Right lobe of liver (tissue), 6 donors: Measurements from ENCODE around the gene MEX3A. TPM values are rescaled to one million over a fixed set of nuclear protein-coding genes. Genes with fewer than 3 reads are reported as not detected.

ENCODE experiments used
- ATAC-seq, 4 donors: fragments of 200-7000 bp; cut with Tn5 transposase; one replicate each; pipeline ENCODE4 v1.9.1; 2020; ENCODE audit warnings: mild to moderate bottlenecking in 4 of 4, moderate library complexity in 4 of 4
- DNase-seq, 3 donors: peaks; one replicate each; pipeline ENCODE4 v3.0.0-alpha.2; 2020
- H3K27ac ChIP-seq, 3 donors: fragments of 200-600 bp; one replicate each; pipeline ENCODE4 v1.8.0; 2022
- H3K27me3 ChIP-seq, 2 donors: fragments of 200-600 bp; one replicate each; pipeline ENCODE4 v1.8.0; 2022
- H3K36me3 ChIP-seq, 4 donors: fragments of 200-600 bp; sonication (generic) in 1 of 4; one replicate each; pipeline versions ENCODE4 v1.5.1 to v1.8.0; 2017 to 2022; ENCODE audit warnings: control low read depth in 1 of 4
- H3K4me1 ChIP-seq, 4 donors: fragments of 200-600 bp; sonication (generic) in 1 of 4; one replicate each; pipeline versions ENCODE4 v1.5.1 to v1.8.0; 2017 to 2022; ENCODE audit warnings: control low read depth in 1 of 4
- H3K4me3 ChIP-seq, 3 donors: fragments of 200-600 bp; one replicate each; pipeline ENCODE4 v1.8.0; 2022
- H3K9me3 ChIP-seq, 4 donors: fragments of 200-600 bp; sonication (generic) in 1 of 4; one replicate each; pipeline versions ENCODE4 v1.5.1 to v1.8.0; 2017 to 2022; ENCODE audit warnings: control low read depth in 1 of 4
- POLR2A ChIP-seq: fragments of 450-650 bp; IDR thresholded peaks from one replicate; pipeline ENCODE4 v1.6.1; 2017; ENCODE audit warnings: antibody characterized with exemption, mild to moderate bottlenecking
- WGBS: methylation state at CpG from one replicate; pipeline ENCODE4 v1.1.6; 2018; ENCODE audit warnings: low coverage, low lambda C conversion rate; ENCODE audit not compliant: insufficient coverage; ENCODE audit errors: missing lambda C conversion rate; 5-methylcytosine and 5-hydroxymethylcytosine counted together
- intact Hi-C, 2 donors: fragments of 100-400 bp; cut with DNase I; formaldehyde crosslinking; loops; one replicate each; pipeline versions ENCODE4 v1.11.2 to v1.14.1; 2022
- total RNA-seq, 6 experiments: library from RNA; depleted of rRNA in 2 of 6; stranded (reverse); fragments of >200 nt in 2 of 6; fragmentation: NEBNext Ultra II Directional in 3 of 6; extraction: Animal tissue kit (Norgen Biotek cat#: 25700) in 3 of 6; gene quantifications; one replicate each; pipeline versions ENCODE4 v1.1.0 to v1.2.4, GENCODE V29; 2016 to 2023
- TF ChIP-seq, protein P1 (sequence below), 4 donors: fragments of 200-600 bp in 3 of 4; fragments of 450-650 bp in 1 of 4; IDR thresholded peaks; one replicate each; pipeline versions ENCODE4 v1.5.1 to v1.8.0; 2016 to 2022; ENCODE audit warnings: antibody characterized with exemption in 4 of 4, mild to moderate bottlenecking in 2 of 4
- donor health status: DM: no; HTN: yes; CAD: no.
- donor health status: DM: no; HTN: no; CAD: no.
- donor health status: DM: no; HTN: no; CAD: no.
- donor health status: DM: no; HTN: yes; CAD: no.
- donor health status: DM: no; HTN: yes; CAD: no.

The MEX3A gene
- total RNA-seq, 6 experiments from 2014 or later: 0.35 to 1.4 (median 0.83) TPM

DNA sequence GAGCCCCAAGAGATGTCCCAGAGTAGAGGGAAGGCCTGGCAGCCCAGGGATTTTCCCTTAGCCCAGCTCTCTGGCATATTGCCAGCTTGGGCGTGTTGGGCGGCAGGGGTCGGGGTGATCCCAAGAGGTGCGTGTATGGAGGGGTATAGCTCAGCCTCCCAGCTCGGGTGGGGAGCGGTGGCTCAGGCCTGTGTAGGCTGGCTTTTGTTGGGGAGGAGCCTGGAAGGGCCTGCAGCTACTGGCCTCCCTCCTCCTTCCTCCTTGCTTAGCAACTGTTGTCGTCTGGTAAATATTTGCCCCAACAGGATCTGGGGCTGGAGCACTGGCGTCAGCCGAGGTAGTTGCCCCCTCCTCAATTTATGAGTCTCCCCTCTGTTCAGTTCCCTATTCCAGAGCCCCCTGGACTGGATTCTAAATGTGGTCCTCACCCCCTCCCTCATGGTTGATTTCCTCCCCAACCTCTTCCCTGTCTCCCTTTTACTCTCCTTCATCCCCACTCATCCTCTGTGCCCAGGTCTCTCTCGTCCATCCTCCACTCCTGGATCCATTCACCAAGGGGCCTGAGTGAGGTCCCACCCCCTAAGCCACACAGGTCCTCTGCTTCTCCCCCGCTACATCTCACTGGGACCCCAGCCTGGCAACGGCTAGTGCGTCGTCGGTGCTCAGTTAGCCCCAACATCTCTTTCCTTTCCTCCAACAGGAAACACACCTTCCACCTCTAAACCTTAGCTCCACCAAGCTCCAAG lies 22.0 kb upstream of the MEX3A start:
- Histone ChIP-seq H3K4me3 (no peak overlapping the region), H3K27me3 (no peaks in the 10 kb centered on the region), H3K36me3 (no peaks in the 10 kb centered on the region), H3K27ac (peak overlapping the region in 1 of 3 donors; percentile 18), H3K4me1 (peaks cover 0 to 11% (median 3%) of the 10 kb centered on the region in 4 donors), H3K9me3 (no peaks in the 10 kb centered on the region)
- 46% methylated on average over 10 of the region's 15 CpGs for WGBS
- DNase-seq (peak in 1 of 3 donors; percentile 39), ATAC-seq (peak; percentile 6 to 45 (median 9))
- TF ChIP-seq, protein P1, sequence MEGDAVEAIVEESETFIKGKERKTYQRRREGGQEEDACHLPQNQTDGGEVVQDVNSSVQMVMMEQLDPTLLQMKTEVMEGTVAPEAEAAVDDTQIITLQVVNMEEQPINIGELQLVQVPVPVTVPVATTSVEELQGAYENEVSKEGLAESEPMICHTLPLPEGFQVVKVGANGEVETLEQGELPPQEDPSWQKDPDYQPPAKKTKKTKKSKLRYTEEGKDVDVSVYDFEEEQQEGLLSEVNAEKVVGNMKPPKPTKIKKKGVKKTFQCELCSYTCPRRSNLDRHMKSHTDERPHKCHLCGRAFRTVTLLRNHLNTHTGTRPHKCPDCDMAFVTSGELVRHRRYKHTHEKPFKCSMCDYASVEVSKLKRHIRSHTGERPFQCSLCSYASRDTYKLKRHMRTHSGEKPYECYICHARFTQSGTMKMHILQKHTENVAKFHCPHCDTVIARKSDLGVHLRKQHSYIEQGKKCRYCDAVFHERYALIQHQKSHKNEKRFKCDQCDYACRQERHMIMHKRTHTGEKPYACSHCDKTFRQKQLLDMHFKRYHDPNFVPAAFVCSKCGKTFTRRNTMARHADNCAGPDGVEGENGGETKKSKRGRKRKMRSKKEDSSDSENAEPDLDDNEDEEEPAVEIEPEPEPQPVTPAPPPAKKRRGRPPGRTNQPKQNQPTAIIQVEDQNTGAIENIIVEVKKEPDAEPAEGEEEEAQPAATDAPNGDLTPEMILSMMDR (IDR thresholded peaks at IDR 0.05): no peak
- TF ChIP-seq POLR2A: no peak
- intact Hi-C loops: no loop called here

DNA sequence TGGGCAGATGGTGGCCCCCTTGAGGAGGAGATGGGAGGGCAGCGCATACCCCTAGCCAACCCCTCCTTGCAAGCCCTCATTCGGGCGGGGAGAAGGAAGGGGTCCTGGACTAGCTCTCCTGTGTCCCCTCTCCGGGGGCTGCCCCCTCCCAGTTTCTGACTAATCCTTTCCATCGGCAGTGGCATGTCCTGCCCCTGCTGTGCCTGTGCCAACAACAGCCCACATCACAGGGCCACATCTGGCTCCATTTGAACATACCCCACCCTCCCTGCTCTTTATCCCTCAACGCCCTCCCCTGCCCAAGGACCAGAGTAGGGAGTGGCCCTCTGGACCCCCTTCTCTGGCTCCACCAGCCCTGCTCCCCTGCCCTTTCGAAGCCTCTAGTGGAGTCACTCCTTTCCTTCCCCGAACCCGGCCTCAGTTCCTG lies 21.3 kb upstream of the MEX3A start:
- DNase-seq (no peak), ATAC-seq (no peak)
- intact Hi-C loops: no loop called here
- Histone ChIP-seq H3K4me3 (no peak overlapping the region), H3K9me3 (no peaks in the 10 kb centered on the region), H3K36me3 (no peaks in the 10 kb centered on the region), H3K27me3 (no peaks in the 10 kb centered on the region), H3K27ac (peak overlapping the region in 1 of 3 donors; percentile 18), H3K4me1 (peaks cover 0 to 11% (median 3%) of the 10 kb centered on the region in 4 donors)
- 71% methylated on average over 4 of the region's 9 CpGs for WGBS
- TF ChIP-seq, protein P1 (IDR thresholded peaks at IDR 0.05): no peak
- TF ChIP-seq POLR2A: no peak

DNA sequence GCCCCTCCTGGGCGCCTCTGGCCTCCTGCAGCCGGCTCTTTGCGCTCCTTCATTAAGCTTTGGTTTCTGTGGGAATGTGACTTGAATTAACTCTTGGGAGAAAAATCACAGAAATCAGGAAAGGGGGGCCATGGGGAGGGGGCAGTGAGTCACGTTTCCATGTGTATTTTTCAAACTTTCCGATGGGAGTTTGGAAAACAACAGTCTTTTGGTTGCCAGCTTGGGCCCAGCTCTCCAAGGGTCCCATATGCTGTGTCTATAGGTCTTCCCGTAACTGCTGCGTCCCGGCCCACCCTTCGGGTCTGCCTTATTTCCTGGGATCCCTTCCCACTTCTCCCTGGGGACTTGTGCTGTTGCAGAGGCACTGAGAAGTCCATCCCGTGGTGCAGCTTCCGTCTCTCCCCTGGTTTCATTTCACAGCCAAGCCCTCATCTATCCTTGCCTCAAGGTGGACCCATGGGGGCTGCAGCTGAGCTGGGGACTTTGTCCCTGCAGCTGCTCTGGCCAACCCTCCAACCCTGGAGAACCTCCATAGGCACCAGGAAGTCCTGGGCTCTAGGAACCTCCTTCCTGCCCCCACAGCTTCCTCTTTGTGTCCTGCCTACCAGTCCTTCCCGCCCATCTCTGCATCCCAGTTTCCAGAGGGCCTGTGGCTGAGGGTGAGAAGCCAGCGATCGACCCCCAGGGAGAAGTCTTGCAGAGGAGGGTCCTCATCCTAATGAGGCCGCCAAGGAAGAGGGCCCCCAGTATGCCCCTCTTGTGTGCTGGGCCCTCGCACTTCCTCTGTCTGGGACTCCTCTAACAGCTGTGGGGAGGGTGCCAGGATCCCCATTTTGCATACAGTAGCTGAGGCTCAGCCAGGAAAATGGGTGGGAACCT lies 20.6 kb upstream of the MEX3A start:
- WGBS: 73% methylated on average over 10 of the region's 16 CpGs
- H3K27me3 ChIP-seq: no peaks in the 10 kb centered on the region
- H3K4me1 ChIP-seq: peaks cover 0 to 11% (median 3%) of the 10 kb centered on the region in 4 donors
- no peaks in the 10 kb centered on the region for H3K36me3 ChIP-seq
- no peaks in the 10 kb centered on the region for H3K9me3 ChIP-seq
- intact Hi-C loops: no loop called here
- H3K4me3 ChIP-seq: no peak overlapping the region
- TF ChIP-seq, protein P1 (IDR thresholded peaks at IDR 0.05): no peak
- TF ChIP-seq POLR2A: no peak
- no peak for ATAC-seq
- H3K27ac ChIP-seq: no peak overlapping the region
- DNase-seq: no peak

DNA sequence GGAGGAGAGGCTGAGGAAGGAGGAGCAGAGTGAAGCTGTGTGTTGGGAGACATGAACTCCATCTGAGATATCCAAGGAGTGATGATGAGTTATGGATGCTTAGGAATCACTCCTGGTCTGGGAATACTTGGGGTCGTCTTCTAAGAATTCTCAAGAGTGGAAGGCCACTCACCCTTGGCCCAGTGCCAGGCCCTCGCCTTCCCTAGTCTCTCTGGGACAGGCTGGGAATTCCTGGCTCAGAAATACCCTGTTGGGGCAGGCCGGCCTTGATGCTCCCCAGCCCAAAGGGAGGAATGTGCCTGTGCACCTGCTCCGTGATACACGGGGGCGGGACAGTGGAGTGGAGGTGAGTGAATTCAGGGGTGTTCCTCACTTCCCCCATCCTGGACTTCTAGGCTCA lies 19.6 kb upstream of the MEX3A start:
- no peak overlapping the region for H3K27ac ChIP-seq
- no peaks in the 10 kb centered on the region for H3K27me3 ChIP-seq
- intact Hi-C loops: no loop called here
- WGBS: 78% methylated on average over 6 of the region's 6 CpGs
- no peak overlapping the region for H3K4me3 ChIP-seq
- TF ChIP-seq POLR2A: no peak
- TF ChIP-seq, protein P1 (IDR thresholded peaks at IDR 0.05): no peak
- no peak for DNase-seq
- no peaks in the 10 kb centered on the region for H3K36me3 ChIP-seq
- no peak for ATAC-seq
- no peaks in the 10 kb centered on the region for H3K9me3 ChIP-seq
- H3K4me1 ChIP-seq: peaks cover 0 to 13% (median 3%) of the 10 kb centered on the region in 4 donors
